PC-3 (cell line): ENCODE results near the gene ERICH4. TPM values are rescaled to one million over a fixed set of nuclear protein-coding genes. Genes with fewer than 3 reads are reported as not detected.

Experiments
- ATAC-seq: fragments of 200-7000 bp; cut with Tn5 transposase; 2 replicates; pipeline ENCODE4 v1.9.1; 2020; ENCODE audit warnings: mild to moderate bottlenecking, moderate library complexity
- BruUV-seq: library from RNA; stranded (reverse); fragments of 400-500 nt; replicated peaks from 2 replicates; lab custom pipeline; 2021; lab: Mats Ljungman, UMichigan
- CTCF ChIA-PET: fragments of 300-600 bp; sonication (Branson Sonifier 250); formaldehyde crosslinking; loops from one replicate; lab custom pipeline; 2022; ENCODE audit warnings: antibody characterized with exemption; lab: Charles Lee
- POLR2A ChIA-PET: fragments of 300-600 bp; sonication (Branson Sonifier 250); formaldehyde crosslinking; loops from one replicate; lab custom pipeline; 2022; ENCODE audit warnings: antibody characterized with exemption; ENCODE audit not compliant: unreplicated experiment; lab: Charles Lee
- DNase-seq: peaks from one replicate; pipeline ENCODE4 v3.0.0-alpha.2; 2015
- H2AFZ ChIP-seq: fragments of 300-600 bp; sonication (generic); 2 replicates; pipeline ENCODE4 v1.6.0; 2016; ENCODE audit warnings: antibody characterized with exemption, low read length
- H3F3A ChIP-seq: fragments of 300-600 bp; sonication (generic); one replicate; pipeline ENCODE4 v1.6.0; 2017; ENCODE audit warnings: antibody characterized with exemption, low read length, control low read depth, mild to moderate bottlenecking; ENCODE audit not compliant: unreplicated experiment
- H3K27ac ChIP-seq: fragments of 300-600 bp; sonication (generic); 2 replicates; pipeline ENCODE4 v1.5.1; 2016; ENCODE audit warnings: mild to moderate bottlenecking, low read length
- H3K27me3 ChIP-seq: fragments of 300-600 bp; sonication (generic); 2 replicates; pipeline ENCODE4 v1.6.1; 2016; ENCODE audit warnings: low read length, mixed read lengths
- H3K36me3 ChIP-seq: fragments of 300-600 bp; sonication (generic); 2 replicates; pipeline ENCODE4 v1.6.1; 2016; ENCODE audit warnings: low read depth, mixed run types, low read length, mixed read lengths
- H3K4me1 ChIP-seq: fragments of 300-600 bp; sonication (generic); 2 replicates; pipeline ENCODE4 v1.5.1; 2016; ENCODE audit warnings: low read length; ENCODE audit not compliant: insufficient read depth
- H3K4me2 ChIP-seq: fragments of 300-600 bp; sonication (generic); 2 replicates; pipeline ENCODE4 v1.6.0; 2016; ENCODE audit warnings: low read length
- H3K4me3 ChIP-seq: fragments of 300-600 bp; sonication (generic); 2 replicates; pipeline ENCODE4 v1.5.1; 2016; ENCODE audit warnings: mild to moderate bottlenecking, low read length, mixed read lengths
- H3K79me2 ChIP-seq: fragments of 300-600 bp; sonication (generic); 2 replicates; pipeline ENCODE4 v1.6.1; 2017; ENCODE audit warnings: low read length, mixed read lengths
- H3K9ac ChIP-seq: fragments of 300-600 bp; sonication (generic); 2 replicates; pipeline ENCODE4 v1.6.0; 2016; ENCODE audit warnings: mild to moderate bottlenecking, low read length
- H3K9me2 ChIP-seq: fragments of 300-600 bp; sonication (generic); replicated peaks from 2 replicates; pipeline ENCODE4 v1.6.1; 2016; ENCODE audit warnings: mixed run types, low read length, mixed read lengths
- H3K9me3 ChIP-seq: fragments of 300-600 bp; sonication (generic); 2 replicates; pipeline ENCODE4 v1.6.1; 2016; ENCODE audit warnings: low read length, mixed read lengths
- H4K20me1 ChIP-seq: fragments of 300-600 bp; sonication (generic); 2 replicates; pipeline ENCODE4 v1.6.1; 2016; ENCODE audit warnings: low read length, mixed read lengths
- EZH2 ChIP-seq: fragments of 300-600 bp; sonication (generic); IDR thresholded peaks from one replicate; pipeline ENCODE4 v1.6.1; 2017; ENCODE audit warnings: antibody characterized with exemption, mild to moderate bottlenecking, low read length; ENCODE audit not compliant: unreplicated experiment
- EZH2phosphoT487 ChIP-seq: fragments of 300-600 bp; sonication (generic); IDR thresholded peaks from 2 replicates; pipeline ENCODE4 v1.6.1; 2018; ENCODE audit warnings: mild to moderate bottlenecking, antibody characterized with exemption, low read length, borderline replicate concordance
- intact Hi-C: fragments of 100-400 bp; cut with micrococcal nuclease; formaldehyde crosslinking; loops from 2 replicates; pipeline ENCODE4 v1.9.0; 2023
- total RNA-seq: library from RNA; depleted of rRNA; stranded (reverse); fragments of >200 nt; gene quantifications from 2 replicates; pipeline ENCODE4 v1.2.3, GENCODE V29; 2014
- TF ChIP-seq, protein P1 (sequence below): fragments of 300-600 bp; sonication (generic); conservative IDR thresholded peaks from 2 replicates; pipeline ENCODE4 v1.5.1; 2017; ENCODE audit warnings: antibody characterized with exemption, low read depth, mild to moderate bottlenecking, low read length

Gene ERICH4
- total RNA-seq, 1 experiment from 2014 or later: not detected

GRCh38 chr19:41452584-41453275 lies 9.8 kb downstream of the ERICH4 start:
- Histone ChIP-seq H3K4me2 (no peak overlapping the region), H3F3A (no peaks in the 10 kb centered on the region), H3K27me3 (peaks cover 5% of the 10 kb centered on the region; the same call in 1 of the 2 replicates), H4K20me1 (no peaks in the 10 kb centered on the region), H3K4me1 (no peaks in the 10 kb centered on the region), H2AFZ (no peak overlapping the region), H3K79me2 (no peaks in the 10 kb centered on the region), H3K36me3 (no peaks in the 10 kb centered on the region), H3K4me3 (no peak overlapping the region), H3K9me3 (no peaks in the 10 kb centered on the region), H3K9me2 (no peaks in the 10 kb centered on the region), H3K27ac (no peak overlapping the region), H3K9ac (no peak overlapping the region)
- ChIA-PET POLR2A (no interaction called here), CTCF (no interaction called here)
- TF ChIP-seq EZH2phosphoT487: no peak
- no peak for TF ChIP-seq EZH2
- TF ChIP-seq, protein P1, sequence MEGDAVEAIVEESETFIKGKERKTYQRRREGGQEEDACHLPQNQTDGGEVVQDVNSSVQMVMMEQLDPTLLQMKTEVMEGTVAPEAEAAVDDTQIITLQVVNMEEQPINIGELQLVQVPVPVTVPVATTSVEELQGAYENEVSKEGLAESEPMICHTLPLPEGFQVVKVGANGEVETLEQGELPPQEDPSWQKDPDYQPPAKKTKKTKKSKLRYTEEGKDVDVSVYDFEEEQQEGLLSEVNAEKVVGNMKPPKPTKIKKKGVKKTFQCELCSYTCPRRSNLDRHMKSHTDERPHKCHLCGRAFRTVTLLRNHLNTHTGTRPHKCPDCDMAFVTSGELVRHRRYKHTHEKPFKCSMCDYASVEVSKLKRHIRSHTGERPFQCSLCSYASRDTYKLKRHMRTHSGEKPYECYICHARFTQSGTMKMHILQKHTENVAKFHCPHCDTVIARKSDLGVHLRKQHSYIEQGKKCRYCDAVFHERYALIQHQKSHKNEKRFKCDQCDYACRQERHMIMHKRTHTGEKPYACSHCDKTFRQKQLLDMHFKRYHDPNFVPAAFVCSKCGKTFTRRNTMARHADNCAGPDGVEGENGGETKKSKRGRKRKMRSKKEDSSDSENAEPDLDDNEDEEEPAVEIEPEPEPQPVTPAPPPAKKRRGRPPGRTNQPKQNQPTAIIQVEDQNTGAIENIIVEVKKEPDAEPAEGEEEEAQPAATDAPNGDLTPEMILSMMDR: no peak
- BruUV-seq: no TSS peak
- intact Hi-C loops: no loop called here
- ATAC-seq: no peak
- DNase-seq: no peak

- intact Hi-C loops: no loop called here
- DNase-seq: no peak
- POLR2A ChIA-PET: interaction anchor here (0.6 kb wide), 1 partner anchor 243 kb away, joined by 9 read pairs; no protein-coding TSS in a partner anchor
- H3K36me3 ChIP-seq: no peaks in the 10 kb centered on the region
- H3K9me3 ChIP-seq: no peaks in the 10 kb centered on the region
- H3K27me3 ChIP-seq: peaks cover 30% of the 10 kb centered on the region
- no peak overlapping the region for H3K4me2 ChIP-seq
- no peaks in the 10 kb centered on the region for H3K9me2 ChIP-seq
- no peak for TF ChIP-seq EZH2
- no peak for TF ChIP-seq EZH2phosphoT487
- TF ChIP-seq, protein P1: no peak
- no TSS peak for BruUV-seq
- no peaks in the 10 kb centered on the region for H3K79me2 ChIP-seq
- no peak overlapping the region for H3K4me3 ChIP-seq
- H4K20me1 ChIP-seq: no peaks in the 10 kb centered on the region
- no peak overlapping the region for H3K27ac ChIP-seq
- CTCF ChIA-PET: no interaction called here
- no peak overlapping the region for H3K9ac ChIP-seq
- no peaks in the 10 kb centered on the region for H3K4me1 ChIP-seq
- ATAC-seq: no peak
- H2AFZ ChIP-seq: no peak overlapping the region
- no peaks in the 10 kb centered on the region for H3F3A ChIP-seq
These were observed 13.0 kb downstream of the ERICH4 start for GRCh38 chr19:41455936-41456335.

DNA sequence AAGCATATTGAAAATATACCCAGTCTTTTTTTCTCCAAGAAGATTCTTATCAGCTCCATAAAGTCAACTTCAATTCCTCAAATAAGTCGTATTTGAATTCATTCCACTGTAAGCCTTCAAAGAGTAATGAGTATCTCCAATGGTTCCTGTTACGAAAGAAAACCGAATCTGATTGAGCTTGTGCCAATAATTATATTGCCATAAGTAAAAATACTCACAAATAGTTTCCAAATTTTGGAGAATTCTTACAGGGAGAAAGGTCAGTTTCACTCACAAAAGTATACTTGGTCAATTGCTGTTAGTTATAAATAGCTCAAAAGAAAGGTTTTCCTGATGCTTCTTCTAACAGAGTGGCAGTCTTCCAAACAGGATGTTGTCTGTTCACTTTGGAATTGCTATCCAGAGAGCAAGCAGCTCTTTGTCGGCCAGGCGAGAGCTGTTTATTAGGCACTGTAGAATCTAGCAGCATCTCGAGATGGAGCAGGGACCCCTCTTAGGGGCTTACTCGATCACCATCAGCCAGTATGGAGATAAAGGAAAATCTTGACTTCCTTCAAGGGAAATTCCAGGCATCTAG lies 13.5 kb downstream of the ERICH4 start:
- Histone ChIP-seq H3K9me2 (no peaks in the 10 kb centered on the region), H3K27ac (no peak overlapping the region), H3K4me1 (no peaks in the 10 kb centered on the region), H3K4me3 (no peak overlapping the region), H3F3A (no peaks in the 10 kb centered on the region), H3K79me2 (no peaks in the 10 kb centered on the region), H3K36me3 (no peaks in the 10 kb centered on the region), H3K4me2 (no peak overlapping the region), H2AFZ (no peak overlapping the region), H3K9ac (no peak overlapping the region), H3K27me3 (peaks cover 35% of the 10 kb centered on the region), H3K9me3 (no peaks in the 10 kb centered on the region), H4K20me1 (no peaks in the 10 kb centered on the region)
- ChIA-PET POLR2A (interaction anchor here (0.6 kb wide), 1 partner anchor 243 kb away, joined by 9 read pairs; no protein-coding TSS in a partner anchor), CTCF (no interaction called here)
- intact Hi-C loops: no loop called here
- DNase-seq: no peak
- TF ChIP-seq EZH2phosphoT487 (no peak), EZH2 (no peak)
- TF ChIP-seq, protein P1: no peak
- BruUV-seq: no TSS peak
- ATAC-seq: no peak
